HG03460 (cell line): ENCODE measurements around the gene JPH2.

Experiments used
- ATAC-seq: cut with Tn5 transposase; IDR thresholded peaks from one replicate; pipeline ENCODE4 v1.9.1; 2021; ENCODE audit not compliant: unreplicated experiment

The JPH2 gene

DNA sequence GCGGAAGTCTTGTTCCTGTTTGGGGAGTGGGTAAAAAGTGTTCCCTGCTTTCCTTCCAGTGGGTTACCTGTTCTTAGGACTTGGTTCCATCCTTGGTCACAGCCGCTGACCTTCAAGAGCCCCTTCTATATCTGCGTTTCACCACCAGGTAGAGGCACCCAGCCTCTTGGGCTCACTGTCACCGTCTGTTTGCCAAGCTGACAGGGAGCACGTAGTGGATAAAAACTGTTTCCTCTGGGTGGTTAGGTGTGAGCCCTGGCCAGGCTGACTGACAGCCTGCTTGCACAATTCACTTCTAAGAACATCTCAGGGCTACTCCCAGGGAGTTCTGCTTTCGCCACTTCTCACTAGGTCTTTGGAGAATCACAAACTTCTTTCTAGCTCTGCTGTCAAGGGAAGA is 1.8 kb upstream of the JPH2 start:
- ATAC-seq = no peak

DNA sequence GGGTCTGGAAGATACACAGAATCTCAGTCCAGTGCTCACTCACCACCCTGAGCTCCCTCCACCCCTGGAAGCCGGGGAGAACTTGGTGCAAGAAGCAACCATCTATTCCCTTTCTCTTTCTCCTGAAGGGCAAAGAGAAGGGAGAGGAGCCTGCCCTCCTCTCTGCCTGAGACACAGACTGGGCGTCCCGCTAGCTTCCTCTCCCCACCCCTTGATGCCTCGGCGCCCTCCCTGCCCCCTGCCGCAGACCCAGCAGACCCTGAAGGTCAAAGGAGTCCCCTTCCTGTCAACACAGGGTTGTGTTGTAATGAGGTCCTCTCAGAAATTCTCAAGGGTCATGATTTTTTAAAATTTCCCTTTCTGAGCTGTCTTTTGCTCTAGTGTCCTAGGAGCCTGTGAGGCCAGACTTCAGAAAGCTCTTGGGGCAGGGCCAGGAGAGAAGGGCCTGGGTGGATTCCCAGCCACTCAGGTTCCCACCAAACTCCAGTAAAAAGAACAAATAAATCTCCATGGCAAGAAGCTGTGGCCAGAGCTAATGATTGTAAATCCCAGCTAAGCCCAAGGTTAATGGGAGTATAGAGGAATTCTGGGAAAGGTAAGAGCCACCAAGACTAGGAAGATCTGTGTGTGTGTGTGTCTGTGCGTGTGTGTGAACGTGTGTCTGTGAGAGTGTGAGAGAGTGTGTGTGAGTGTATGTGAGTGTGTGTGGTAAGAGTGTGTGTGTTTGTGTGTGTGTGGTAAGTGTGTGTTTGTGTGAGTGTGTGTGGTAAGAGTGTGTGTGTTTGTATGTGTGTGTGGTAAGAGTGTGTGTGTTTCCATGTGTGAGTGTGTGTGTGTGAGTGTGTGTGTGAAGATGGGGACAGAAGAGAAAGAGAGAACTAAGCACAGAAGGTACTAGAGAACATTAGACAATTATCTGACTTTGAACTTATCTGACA is 1.1 kb upstream of the JPH2 start:
- ATAC-seq = no peak

DNA sequence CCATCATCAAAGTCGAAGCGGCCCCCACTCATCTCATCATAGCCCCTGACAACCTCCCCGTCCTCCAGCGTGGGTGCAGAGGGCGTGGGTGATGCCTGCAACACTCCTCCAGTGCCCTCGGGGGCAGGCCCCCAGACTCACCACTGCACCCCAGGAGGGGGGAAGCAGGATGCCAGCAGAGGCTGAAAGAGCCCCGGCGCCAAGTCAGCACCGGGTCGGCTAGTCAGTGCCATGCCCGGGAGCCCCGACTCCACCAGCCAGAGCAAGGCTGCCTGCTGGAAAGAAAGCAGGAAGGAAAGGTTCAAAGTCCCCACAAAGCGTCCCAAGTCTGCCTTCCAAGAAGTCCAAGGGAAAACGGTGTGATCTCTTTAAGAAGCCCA is 324 bp downstream of the JPH2 start:
- ATAC-seq = no peak

DNA sequence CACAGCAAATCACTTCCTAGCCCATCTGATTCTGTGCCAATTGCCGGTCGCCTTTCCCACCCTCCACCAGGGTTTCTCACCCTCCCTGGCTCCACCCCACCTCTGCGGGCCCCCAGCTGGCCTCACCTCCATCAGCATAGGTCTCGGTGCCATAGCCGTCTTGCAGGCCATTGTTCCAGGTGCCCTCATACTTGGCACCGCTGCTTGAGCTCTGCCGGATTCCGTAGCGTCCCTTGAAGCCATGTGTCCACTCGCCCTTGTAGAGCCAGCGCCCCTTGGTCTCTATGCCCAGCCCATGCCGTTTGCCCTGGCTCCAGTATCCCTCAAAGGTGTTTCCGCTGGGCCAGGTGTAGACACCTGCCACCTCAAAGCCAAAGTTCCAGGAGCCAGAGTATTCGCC is 787 bp downstream of the JPH2 start:
- no peak for ATAC-seq

DNA sequence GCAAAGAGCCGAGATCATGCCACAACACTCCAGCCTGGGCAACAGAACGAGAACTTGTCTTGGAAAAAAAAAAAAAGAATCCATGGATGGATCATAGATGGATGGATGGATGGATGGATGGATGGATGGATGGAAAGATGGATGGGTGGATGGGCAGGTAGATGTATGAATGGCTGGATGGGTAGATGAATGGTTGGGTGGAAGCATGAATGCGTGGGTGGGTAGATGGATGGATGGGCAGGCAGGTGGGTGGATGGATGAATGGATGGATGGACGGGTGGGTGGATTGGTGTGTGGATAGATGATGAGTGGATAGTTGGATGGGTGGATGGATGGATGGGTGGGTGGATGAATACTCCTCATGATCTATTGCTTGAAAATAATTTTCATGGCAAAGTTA is 1.4 kb downstream of the JPH2 start:
- ATAC-seq = no peak

DNA sequence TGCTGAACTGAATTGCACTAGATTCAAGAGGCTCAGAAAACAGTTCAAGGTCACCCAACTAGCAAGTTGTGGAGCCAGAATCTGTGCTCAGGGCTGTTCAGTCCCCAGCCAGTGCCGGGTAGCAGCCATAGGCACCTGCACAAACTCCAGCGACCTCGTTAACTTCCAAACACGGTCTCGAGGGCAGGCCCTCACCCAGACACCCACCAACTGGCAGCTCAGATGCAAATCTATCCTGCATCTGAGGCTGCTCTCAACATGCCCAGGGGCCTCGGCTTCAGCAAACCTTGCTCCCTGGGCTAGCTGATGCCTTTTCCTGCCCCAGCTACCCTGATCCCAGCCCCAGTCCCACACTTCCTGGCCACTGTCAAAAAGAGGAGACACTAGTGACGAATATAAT is 3.7 kb downstream of the JPH2 start:
- ATAC-seq = no peak

DNA sequence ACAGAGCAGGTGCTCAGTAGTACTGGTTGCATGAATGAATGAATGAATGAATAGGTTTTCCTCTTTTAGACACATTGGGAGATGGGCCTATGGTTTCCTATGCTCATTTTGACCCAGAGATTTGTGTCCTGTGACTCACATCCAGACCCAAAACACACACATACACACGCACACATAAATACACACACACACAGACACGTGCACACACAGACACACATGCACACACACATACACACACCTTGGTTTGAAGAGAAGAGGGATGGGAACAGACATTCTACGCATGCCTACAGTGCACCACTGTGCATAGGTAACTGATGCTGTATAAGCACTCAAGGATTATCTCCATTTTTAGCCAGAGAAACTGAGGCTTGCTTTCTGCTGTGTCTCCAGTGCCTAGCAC is 4.1 kb downstream of the JPH2 start:
- ATAC-seq = no peak

DNA sequence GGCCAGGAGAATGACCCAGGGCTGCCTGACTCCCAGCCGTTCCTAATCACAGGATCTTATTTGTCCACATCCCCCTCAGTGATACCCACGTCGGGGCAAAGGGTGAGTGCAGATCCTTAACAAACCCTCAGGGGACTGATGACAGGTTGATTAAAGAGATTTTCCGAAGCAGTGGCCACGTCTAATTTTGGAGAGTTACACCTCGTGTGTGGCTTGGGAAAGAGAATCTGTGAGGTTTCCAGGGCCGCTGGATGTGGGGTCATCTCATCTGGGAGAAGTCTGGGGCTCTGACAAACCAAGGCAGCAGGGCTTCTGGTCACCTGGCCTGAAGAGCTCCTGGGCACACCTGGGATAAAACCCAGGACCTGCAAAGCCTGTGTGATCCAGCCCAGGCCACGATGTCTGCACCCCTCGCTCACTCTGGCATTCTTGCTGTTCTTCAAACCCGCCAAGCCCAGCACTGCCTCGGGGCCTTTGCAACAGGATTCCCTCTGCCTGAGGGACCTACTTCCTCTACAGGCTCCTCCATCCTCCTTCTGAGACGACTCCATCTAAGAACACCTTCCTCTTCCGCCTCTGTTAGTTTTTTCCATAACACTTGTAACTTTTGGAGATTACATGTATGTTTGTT is 4.7 kb downstream of the JPH2 start:
- no peak for ATAC-seq

DNA sequence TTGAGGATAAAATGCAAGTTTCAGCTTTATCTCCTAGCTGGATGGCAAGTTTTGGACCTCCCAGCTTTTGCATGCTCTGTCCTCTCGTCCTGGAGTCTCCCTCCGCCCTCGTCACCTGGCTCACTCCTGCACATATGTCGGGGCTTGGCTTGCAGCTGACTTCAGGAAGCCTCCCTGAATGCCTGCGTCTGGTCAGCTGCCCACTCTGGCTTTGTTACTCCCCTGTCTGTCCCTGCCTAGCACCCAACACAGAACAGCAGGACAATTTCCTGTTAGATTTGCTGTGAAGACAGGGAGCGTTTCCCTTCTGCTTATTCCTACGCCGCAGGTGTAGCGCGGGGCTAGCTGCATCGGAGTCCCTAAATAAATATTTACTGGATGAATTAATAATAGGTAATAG is 5.4 kb downstream of the JPH2 start:
- no peak for ATAC-seq

DNA sequence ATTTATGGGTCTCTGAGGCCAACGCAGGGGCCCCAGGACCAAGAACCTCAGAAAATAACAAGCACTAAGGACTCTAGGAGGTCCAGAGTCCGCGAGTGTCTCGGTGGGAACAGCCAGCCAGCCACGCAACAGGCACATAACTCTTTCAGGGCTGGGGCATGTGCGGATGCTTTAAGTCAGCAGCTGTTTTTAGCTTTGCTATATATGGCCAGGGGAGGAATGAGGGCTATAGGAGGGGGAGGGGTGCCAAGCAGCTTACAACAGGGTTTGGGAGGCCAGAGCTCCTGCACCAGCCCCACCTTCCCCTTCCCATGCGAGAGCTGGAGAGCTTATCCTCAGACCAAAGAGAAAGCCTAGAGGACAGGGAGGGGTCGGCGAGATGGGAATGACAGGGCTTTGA is 6.2 kb downstream of the JPH2 start:
- no peak for ATAC-seq

DNA sequence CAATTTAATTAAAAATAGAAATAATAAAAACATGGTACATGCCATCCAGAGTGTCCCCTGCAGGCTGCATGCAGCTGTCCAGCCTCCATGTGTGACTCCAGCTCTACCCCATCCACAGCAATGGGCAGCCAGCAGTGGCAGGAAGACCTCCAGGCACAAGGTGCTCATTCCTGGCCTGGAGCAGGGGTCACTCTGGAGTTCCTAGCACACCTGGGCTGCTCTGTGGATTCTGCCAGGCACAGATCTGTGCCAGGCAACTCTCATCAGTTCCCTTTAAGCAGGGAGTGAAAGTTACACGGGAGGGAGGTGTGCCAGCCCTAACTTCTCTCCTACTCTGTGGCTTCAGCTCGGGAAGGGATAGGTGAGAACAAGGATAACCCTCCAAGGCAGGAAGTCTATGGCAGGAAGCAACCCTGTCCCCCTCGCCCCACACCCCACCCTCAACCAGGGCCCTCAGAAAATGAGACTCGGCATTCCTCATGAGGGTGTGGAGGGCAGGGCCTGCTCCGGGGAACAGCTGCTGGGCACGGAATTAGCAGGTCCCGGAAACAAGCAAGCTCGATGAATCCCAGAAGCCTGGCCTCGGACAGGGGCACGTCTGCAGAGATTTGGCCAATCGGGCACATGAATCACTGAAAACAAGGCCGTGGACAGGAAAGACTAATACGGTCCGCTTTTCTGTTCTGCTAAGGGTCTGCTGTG is 10.0 kb downstream of the JPH2 start:
- ATAC-seq = no peak

DNA sequence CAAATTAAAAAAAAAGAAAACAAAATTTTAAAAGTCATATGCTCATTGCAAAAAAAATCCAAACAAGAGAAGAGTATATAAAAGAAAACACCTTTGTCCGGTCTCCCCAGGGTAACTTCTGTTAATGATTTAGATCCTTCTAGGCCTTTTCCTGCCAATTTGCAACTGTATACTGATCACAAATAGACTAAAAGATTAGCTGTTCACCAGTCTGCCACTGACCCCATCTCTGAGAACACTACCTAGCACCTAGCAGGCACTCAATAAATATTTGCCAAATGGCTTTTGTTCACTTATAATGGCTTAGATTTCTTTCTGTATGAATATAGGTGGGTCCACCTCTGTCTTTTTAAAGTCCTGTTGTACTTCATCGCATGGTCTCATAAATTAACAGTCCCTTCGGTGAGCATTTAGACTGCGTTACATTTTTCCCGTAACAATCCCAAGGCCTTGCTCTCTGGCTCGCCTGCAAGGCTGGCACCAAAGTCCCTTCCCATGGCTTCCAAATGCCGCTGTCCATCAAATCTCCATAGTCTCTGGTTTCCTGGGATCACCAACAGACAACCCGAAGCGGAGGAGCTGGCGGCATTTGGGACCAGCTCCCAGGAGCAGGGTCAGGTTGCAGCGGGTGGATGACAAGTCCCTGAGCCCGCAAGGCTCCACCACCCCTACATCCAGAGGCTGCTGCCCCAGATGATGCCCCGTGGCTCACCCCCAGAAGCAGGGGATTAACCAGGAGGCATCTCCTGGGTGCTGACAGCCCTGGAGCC is 11.8 kb downstream of the JPH2 start:
- no peak for ATAC-seq

DNA sequence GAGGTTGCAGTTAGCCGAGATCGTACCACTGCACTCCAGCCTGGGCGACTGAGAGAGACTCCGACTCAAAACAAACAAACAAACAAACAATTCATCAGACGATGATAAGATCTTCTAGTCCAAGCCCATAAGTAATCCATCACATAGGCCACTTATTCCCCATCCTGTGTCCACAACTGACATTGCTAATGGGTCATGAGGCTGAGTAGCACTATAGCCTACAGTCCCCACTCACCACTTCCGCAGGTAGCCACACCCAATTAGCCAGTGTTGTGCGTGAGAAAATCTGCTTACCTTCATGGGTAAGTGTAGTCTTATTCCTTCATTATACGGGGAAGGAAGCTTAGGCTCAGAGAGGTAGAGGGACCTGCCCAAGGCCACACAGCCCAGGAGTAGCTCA is 13.1 kb downstream of the JPH2 start:
- no peak for ATAC-seq

DNA sequence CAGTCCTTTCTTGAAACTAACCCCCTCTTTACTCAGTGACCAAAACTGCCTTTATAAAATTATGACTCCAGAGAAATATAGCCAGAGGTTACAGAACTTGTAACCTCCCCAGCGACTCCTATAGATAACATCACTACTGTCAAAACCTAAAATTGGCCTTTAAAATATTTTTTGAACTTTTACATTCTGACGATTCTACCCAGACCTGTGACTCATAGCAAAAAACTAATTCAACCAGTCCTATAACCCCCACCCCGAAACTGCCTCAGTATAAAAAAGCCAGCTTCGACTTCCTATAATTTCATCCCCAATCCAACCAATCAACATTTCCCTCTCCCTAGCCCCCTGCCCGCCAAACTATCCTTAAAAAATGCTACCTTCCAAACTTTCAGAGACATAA is 13.9 kb downstream of the JPH2 start:
- ATAC-seq = no peak

DNA sequence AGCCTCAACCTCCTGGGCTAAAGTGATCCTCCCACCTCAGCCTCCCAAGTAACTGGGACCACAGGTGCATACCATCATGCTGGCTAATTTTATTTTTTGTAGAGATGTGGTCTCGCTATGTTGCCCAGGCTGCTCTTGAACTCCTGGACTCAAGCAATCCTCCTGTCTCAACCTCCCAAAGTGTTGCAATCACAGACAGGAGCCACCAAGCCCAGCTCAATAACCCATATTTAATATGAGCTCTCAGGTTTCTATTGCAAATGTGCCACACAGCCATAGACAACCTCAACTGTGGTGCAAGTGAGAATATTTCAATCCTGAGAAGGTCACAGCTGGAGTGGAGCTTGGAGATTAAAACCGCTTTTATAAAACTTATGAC is 14.4 kb downstream of the JPH2 start:
- no peak for ATAC-seq

DNA sequence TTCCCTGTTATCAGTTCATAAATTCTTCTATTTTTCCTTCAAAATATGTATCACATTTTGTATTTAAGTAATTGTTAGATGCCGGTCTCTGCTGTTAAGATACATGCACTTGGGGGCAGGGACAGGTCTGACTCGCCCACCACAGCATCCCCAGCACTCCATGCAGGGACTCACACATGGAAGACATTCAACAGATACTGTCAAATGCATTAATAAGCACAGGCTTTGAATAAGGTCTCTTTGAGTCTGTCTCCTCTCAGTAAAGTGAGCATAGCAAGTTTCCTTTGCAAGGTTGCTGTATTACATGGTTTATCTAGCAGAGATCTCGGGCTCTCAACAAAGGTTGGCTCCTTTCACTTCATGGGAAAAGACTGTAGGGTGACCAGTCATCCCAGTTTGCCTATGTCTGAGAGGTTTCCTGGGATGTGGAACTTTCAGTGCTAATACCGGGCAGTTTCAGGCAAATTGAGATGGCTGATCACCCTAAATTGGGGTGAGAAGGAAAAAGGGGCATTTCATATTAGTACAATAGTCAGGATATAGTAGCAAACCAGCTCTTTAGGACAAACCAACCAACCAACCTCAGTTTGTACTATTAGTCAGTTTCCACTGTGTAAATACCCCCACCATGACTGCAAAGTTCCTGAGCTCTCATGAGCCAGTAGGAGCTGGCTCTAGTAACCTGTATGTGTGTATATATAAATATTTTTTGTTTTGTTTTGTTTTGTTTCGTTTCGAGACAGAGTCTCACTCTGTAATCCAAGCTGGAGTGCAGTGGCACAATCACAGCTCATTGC is 15.0 kb downstream of the JPH2 start:
- no peak for ATAC-seq

DNA sequence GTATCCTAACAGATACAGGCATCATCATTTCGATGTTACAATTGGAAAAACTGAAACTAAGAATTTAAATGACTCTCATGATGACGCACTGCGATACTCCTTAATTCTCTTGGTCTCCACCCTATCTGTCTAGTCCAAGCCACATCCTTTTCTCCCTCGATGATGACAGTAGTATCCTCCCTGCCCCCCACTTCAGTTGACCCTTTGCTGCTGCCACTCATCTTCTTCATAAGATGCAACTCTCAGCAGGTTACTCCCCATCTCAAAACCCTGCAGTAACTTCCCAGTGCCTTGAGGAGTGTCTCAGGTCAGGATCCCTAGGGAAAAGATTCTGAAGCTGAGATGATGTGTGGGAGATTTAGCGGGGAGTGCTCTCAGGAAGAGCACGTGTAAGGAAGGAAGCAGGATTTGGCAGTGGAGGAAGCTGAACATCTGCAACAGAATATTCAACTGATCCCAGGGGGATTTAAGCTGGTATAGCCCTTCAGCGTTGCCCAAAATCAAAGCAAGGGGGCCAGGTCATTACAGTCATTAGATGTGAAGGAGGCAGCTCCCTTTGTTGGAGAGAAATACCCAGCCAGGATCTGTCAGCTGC is 16.1 kb downstream of the JPH2 start:
- no peak for ATAC-seq

DNA sequence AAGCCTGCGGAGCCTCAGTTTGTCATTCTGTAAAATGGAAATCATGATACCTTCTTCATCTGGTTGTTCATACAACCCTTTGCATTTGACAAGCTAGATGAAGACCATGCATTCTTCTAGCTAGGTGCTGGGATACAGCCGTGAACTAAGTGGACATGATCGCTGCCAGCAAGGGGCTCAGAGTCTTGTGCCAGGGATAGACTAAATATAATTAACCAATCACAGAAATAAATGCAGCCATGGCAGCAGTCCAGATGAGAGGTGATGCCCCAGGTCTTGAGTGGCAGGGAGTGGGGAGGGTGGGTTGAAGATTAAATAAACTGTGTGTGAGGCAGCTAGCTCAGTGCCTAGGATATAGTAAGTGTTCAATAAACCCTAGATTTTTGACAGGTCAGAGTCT is 19.3 kb downstream of the JPH2 start:
- no peak for ATAC-seq

DNA sequence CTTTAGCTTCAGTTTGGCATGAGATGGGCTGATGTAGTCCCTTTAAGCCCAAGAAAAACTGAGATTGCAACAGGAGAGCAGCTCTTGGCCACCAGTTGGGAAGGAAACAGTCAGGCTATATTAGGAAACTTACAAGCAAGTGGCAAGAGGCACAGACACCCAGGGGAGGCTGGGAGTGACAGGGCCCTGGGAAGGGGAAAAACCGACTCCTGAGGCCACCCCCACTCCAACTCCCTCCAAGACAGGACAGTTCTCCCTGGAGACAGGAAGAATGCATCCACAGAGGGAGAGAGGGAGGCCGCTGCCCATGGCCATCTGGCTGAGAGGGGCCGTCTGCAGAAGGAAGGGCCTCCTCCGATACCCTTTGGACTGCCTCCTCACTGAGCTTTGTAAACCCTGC is 20.5 kb downstream of the JPH2 start:
- no peak for ATAC-seq

DNA sequence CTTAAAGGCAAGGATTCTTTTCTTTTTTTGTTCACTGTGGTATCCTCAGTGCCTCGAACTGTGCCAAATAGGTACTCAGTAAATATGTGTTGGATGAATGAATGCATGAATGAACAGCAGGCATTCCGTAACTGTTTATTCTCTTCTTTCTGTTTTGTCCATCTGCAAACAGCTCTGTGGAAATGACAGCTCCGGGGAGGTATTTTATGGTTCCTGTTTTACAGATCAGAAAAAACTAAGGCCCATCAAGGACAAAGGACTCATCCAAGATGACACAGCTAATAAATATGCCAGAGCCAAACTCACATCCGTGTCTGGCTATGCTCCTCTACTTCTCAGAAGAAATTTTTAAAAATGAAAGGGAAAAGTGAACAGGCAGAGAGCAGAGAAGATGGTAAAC is 21.0 kb downstream of the JPH2 start:
- no peak for ATAC-seq
